Epidermal melanocyte (primary cell): ENCODE results near the gene TPMT.

ENCODE experiments used
- DNase-seq: peaks from one replicate; pipeline ENCODE4 v3.0.0; 2011; ENCODE audit warnings: low spot score; ENCODE audit not compliant: insufficient read length

Gene TPMT

GRCh38 chr6:18117136-18117535 is 37.7 kb downstream of the TPMT start:
- DNase-seq: no peak

GRCh38 chr6:18115356-18115755 is 39.5 kb downstream of the TPMT start:
- no peak for DNase-seq

- no peak for DNase-seq
Observed at GRCh38 chr6:18110162-18110561, 44.7 kb downstream of the TPMT start.

DNA sequence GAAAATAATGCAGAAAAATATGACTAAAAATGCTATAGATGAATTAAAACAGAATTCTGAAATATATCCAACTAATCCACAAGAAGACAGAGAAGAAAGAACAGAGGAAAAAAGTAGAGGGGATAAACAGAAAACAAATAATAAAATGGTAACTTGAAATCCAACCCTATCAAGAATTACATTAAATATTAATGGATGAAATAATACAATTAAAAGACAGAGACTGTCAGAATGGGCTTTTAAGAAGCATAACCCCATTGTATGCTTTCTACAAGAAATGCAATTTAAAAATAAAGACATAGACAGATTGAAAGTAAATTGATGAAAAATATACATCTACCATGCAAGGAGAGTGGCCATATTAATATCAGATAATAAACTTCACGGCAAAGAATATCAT is 47.8 kb downstream of the TPMT start:
- no peak for DNase-seq

DNA sequence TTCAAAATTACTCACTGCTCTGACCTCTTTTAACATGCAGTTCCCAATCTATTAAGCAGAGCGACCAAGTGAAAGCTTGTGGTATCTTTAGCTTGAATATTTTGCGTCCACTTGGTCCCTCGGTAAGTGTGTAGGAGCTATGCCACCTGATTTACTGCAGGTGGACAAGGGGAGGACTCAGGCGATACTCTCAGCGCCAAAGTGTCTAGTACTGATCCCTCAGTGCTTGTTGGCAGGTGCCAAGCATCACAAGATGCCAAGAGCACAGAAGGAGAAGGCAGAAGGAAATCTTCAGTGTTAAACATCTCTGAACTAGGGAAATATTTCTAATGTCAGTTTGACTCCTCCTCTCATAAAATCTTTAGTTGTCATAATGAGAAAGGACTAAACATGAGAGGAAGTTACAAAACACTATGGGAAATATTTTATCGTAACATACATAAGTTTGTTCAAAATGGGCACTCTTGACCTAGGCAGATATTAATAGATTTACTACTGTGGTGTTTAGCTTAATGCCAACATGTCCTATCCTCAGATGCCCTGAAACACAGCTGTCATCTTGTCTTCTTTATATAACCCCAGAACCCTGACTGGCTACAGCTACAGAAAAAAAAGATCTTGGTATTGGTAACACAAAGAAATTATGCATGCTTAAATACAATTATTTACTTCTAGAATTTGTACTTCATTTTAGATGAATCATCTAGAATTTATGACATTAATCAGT is 51.9 kb downstream of the TPMT start:
- DNase-seq: no peak

DNA sequence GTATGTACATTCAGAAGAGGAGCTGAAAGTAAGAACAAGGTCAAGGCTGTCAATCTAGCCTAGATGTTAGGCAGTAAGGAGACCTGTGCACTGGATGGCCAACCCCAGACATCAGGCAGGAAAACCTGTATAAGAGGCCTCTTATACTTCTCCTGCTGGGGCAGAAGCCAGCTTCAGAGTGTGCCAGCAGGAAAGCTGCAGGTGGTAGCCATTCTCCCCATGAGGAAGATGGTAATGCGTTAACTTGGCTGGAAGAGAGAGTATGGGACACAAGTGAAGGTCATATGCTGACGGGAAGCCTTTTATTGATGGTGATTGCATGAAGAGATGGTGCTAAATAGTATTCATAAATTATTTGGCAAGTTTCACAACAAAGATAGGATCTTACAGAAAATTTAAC is 53.0 kb downstream of the TPMT start:
- DNase-seq: no peak

DNA sequence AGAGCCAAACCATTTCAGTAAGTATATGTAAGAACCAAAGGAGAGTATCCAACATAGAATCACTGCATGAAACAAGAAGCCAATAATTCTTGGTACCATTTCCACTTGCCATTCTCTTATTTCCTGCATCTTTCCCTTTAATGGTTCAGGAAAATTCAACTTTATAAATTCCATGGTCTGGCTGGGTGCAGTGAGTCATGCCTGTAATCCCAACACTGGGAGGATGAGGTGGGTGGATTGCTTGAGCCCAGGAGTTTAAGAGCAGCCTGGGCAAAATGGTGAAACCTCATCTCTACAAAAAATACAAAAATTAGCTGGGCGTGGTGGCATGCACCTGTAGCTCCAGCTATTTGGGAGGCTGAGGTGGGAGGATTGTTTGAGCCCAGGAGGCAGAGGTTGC is 53.6 kb downstream of the TPMT start:
- DNase-seq: no peak

DNA sequence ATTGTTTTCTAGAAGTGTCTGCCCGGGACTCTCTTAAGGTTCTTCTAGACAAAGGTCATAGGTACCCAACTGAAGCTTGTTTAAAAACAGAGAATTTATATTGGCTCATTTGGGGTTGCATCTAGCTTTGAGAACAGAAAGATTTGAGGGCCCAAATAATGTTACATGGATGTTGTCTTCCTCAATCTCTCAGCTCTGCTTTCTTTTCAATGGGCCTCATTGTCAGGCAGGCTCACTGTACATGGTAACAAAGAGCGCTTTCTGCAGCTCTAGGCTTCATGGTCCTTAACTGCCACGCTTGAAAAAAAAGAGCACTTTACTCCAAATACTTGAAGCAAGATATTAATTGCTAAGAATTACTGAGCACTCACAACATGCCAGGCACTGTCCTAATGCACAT is 54.6 kb downstream of the TPMT start:
- peak; percentile 54 for DNase-seq

DNA sequence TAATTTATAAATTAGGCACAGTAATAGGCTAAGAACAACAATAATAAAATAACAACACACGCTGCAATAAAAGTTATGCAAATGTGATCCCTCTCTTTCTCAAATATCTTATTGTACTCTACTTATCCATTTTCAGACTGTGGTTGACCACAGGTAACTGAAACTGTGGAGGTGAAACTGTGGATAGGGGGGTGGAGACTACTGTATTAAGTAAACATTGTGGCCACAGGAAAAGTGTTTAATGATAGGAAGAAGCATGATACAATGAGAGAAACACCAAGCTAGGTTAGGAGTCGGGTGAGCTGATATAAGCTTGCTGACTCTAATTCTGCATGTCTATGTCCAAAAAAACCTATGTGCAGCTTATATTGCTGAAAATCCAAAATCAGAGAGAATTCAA is 55.4 kb downstream of the TPMT start:
- no peak for DNase-seq

GRCh38 chr6:18096423-18096822 is 58.5 kb downstream of the TPMT start:
- no peak for DNase-seq

GRCh38 chr6:18091382-18091781 is 63.5 kb downstream of the TPMT start:
- no peak for DNase-seq

GRCh38 chr6:18090349-18090786 is 64.5 kb downstream of the TPMT start:
- DNase-seq: no peak

- no peak for DNase-seq
Observed at GRCh38 chr6:18088419-18089296, 66.2 kb downstream of the TPMT start.

DNA sequence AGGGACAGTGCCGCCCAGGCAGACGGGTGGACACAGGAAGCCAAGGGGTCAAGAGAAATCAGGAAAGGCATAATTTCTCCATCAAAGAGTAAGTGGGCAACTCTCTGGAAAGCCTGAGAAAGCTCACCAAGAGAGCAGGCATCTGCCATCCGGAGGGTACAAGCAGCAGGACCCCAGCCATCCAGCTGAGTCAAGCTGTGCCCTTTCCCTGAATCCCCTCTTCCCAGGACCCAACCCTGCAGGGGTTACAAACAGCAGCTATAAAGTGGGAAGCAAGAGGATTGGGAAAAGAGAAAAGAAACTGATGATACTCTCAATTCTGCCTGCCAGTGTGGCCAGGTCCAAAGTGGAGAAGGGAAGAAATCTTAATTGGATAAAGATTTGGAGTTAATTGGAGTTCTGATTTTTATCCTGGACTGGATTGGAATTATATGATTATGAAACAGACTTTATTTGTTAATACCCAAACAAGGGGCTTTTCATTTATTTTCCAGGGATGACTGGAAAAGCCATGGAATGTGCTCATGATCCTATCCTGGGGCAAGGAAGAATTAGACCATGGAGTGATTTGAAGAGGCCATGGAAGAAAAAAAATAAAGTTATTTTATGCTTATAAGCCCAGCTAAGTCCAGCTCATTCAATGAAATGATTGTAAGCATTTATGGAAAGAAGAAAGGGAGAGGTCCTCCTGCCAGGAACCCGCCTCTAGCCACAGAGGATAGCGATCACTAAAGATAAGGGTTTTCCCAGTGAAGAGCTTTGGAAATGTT is 67.3 kb downstream of the TPMT start:
- peak; percentile 76 for DNase-seq

DNA sequence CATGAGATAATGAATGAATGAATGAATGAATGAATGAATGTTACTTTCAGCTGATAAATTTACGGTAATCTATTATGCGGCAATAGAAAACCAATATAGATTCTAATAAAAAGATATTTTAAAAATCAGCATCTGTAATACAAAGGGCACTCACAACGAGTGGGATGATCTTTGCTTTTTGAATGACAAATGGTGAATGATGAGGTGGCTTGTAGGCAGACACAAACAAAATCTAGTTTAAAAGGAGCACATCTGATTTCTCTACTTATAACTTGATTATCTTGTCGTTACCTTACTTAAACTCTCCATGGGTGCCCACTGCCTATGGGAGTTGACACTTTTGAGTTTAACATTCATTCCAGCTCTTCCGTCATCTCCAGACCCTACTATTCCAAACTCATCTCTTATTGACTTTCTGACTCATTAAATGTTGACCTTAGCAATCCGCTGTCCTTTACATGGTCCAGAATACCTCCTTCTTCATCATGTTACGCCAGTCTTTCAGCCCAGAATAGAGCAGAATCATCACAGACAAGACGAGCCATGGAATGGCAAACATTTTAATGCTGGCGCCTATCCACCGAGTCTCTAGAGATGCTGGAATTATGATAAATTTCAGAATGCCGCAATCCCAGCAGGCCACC is 73.7 kb downstream of the TPMT start:
- no peak for DNase-seq

DNA sequence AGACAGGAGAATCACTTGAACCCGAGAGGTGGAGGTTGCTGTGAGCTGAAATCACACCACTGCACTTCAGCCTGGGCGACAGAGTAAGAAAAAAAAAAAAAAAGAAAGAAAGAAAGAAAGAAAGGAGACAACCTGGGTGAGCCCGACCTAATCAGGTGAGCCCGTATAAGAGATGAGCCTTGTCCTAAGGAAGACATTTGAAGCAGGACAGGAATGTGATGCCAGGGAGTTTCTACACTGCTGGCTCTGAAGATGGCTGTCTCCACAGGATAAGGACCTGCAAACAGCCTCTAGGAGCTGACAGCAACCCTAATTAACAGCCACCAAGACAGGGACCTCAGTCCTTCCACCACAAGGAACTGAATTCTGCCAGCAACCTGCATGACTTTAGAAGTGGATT is 74.3 kb downstream of the TPMT start:
- no peak for DNase-seq

- DNase-seq: no peak
Observed at GRCh38 chr6:18078866-18079265, 76.0 kb downstream of the TPMT start.
